Measurements from ENCODE around the gene THAP11. TPM values are rescaled to one million over a fixed set of nuclear protein-coding genes. Genes with fewer than 3 reads are reported as not detected.
A peak's percentile ranks its signal among the peaks of the same experiment; 100 is the strongest.
"Not testable (repeated sequence)": the region's sequence is repeated elsewhere in the genome, so short reads cannot be mapped to it uniquely, and the experiment has no call there.

The THAP11 gene
- total RNA-seq, 2 experiments from 2014 or later = 19.9 to 20.6 TPM

GRCh38 chr16:67855789-67856188 is 13.7 kb downstream of the THAP11 start:
- Mint-ChIP-seq H3K4me3 (no peak overlapping the region), H3K9me3 (no peaks in the 10 kb centered on the region), H3K4me1 (ENCODE audit: low read depth) (peaks cover 34% of the 10 kb centered on the region), H3K36me3 (ENCODE audit: low read depth) (peaks cover 3% of the 10 kb centered on the region), H3K27ac (peak overlapping the region; percentile 8), H3K27me3 (ENCODE audit: low read depth) (no peaks in the 10 kb centered on the region)
- intact Hi-C loops (cut with micrococcal nuclease) = no loop called here
- CTCF ChIA-PET = no interaction called here
- DNase-seq = no peak

GRCh38 chr16:67856927-67857546 is 14.9 kb downstream of the THAP11 start:
- H3K4me3 Mint-ChIP-seq = no peak overlapping the region
- H3K36me3 Mint-ChIP-seq (ENCODE audit: low read depth) = peaks cover 5% of the 10 kb centered on the region
- peaks cover 40% of the 10 kb centered on the region for H3K4me1 Mint-ChIP-seq (ENCODE audit: low read depth)
- intact Hi-C loops (cut with micrococcal nuclease) = no loop called here
- CTCF ChIA-PET = interaction anchor here (1.3 to 1.7 kb wide), 2 partner anchors 27 to 41 kb away, joined by 4 to 8 read pairs; no protein-coding TSS in a partner anchor
- no peaks in the 10 kb centered on the region for H3K27me3 Mint-ChIP-seq (ENCODE audit: low read depth)
- DNase-seq = no peak
- H3K27ac Mint-ChIP-seq = no peak overlapping the region
- no peaks in the 10 kb centered on the region for H3K9me3 Mint-ChIP-seq

DNA sequence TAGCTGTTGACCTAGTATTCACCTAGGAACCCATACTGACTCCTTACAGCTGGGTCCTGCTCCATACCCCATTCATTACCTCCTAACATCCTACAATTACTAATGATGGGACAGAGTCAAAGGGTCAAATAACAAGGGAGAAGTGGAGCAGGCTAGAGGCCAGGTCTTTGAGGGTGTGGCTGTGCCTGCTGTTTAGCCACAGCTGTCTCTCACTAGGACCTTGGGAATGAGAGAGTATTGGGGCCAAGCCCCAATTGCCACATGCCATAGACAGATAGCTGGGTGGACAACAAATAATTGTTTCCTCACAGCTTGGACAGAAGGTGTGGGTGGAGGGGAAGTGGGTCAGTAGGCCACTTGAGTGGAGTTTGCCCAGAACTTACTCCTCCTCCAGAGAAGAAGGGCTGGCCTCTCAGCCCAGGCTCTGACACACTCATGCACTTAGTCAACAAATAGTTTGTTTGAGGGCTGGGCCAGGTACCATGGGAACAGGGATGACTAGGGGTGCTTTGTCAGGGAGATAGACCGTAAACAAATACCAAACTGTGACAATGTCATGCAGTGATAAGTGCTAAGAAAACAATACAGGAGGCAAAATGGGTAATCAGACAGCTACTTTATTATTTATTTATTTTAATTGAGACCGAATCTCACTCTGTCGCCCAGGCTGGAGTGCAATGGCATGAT is 15.6 kb downstream of the THAP11 start:
- H3K4me3 Mint-ChIP-seq = no peak overlapping the region
- H3K27me3 Mint-ChIP-seq (ENCODE audit: low read depth) = no peaks in the 10 kb centered on the region
- no peak for DNase-seq
- intact Hi-C loops (cut with micrococcal nuclease) = no loop called here
- H3K9me3 Mint-ChIP-seq = no peaks in the 10 kb centered on the region
- peaks cover 5% of the 10 kb centered on the region for H3K36me3 Mint-ChIP-seq (ENCODE audit: low read depth)
- no peak overlapping the region for H3K27ac Mint-ChIP-seq
- CTCF ChIA-PET = interaction anchor here (1.3 to 1.7 kb wide), 2 partner anchors 26 to 42 kb away, joined by 4 to 8 read pairs; no protein-coding TSS in a partner anchor
- H3K4me1 Mint-ChIP-seq (ENCODE audit: low read depth) = peaks cover 39% of the 10 kb centered on the region

- Mint-ChIP-seq H3K4me1 (ENCODE audit: low read depth) (peaks cover 39% of the 10 kb centered on the region), H3K4me3 (no peak overlapping the region), H3K9me3 (no peaks in the 10 kb centered on the region), H3K27me3 (ENCODE audit: low read depth) (no peaks in the 10 kb centered on the region), H3K36me3 (ENCODE audit: low read depth) (peaks cover 5% of the 10 kb centered on the region), H3K27ac (no peak overlapping the region)
- intact Hi-C loops (cut with micrococcal nuclease) = no loop called here
- DNase-seq = no peak
- CTCF ChIA-PET = interaction anchor here (0.6 to 1.7 kb wide), 2 partner anchors 42 to 263 kb away, joined by 3 to 8 read pairs; no protein-coding TSS in a partner anchor
Measured at GRCh38 chr16:67858500-67858899, 16.4 kb downstream of the THAP11 start.

DNA sequence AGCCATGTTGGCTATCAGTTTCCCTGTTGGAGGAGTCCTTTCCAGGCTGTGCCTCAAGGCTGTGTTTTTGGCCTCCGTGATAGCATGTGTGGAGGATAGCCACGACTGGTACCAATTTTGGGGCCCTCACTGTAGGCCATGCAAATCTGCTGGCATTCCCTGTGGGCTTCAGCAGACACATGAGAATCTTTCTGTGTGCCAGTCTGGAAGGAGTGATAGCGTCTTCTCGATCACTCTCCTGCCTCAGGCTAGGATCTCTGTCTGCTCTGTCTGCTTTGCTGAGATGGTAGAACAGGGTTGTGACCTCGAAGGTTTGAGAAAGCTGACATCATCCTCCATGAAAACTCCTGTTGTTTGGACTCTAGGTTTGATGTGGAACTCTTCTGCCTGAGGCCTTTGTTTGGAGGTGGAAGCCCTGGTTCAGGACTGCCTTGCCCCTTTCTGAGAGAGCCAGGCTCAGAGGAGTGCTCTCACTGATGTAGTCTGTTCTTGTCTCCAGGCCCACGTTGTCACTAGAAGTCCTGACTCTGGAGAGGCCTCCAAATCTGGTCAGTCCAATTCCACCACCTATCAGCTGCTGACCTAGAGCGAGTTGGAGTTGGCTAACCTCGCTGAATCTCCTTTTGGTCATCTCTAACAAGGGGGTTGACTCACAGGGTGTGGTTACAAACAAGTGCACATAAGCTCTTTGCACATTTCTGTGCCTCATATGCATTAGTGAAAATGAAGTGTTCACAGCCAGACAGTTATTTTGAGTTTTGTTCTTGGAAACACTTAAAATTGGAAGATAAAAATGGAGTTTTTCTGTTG is 18.7 kb downstream of the THAP11 start:
- no peak for DNase-seq
- no peaks in the 10 kb centered on the region for H3K9me3 Mint-ChIP-seq
- H3K27me3 Mint-ChIP-seq (ENCODE audit: low read depth) = no peaks in the 10 kb centered on the region
- intact Hi-C loops (cut with micrococcal nuclease) = no loop called here
- H3K27ac Mint-ChIP-seq = no peak overlapping the region
- CTCF ChIA-PET = interaction anchor here (0.6 to 2.6 kb wide), 5 partner anchors 23 to 82 kb away, joined by 3 to 11 read pairs (median 4); partner anchors contain the start of gene NRN1L
- no peak overlapping the region for H3K4me3 Mint-ChIP-seq
- peaks cover 8% of the 10 kb centered on the region for H3K36me3 Mint-ChIP-seq (ENCODE audit: low read depth)
- H3K4me1 Mint-ChIP-seq (ENCODE audit: low read depth) = peaks cover 25% of the 10 kb centered on the region

DNA sequence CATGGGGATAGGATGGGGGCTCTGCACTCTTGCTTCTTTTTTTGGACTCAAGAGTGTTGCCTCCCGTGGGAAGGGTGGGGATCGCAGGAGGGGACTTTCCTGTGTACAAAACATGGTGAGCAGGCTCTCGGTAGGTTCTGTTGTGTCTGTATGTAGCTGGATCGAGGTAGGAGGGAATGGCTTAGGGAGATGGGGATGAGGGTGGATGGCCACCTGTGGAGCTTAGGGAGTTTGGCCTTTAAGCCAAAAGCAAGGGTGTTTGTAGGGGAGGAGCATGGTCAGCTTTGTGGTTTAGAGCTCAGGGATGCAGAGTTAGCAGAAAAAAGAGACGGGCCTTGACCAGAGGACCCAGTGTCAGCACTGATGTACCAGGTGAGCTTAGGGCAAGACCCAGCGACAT is 19.8 kb downstream of the THAP11 start:
- H3K27ac Mint-ChIP-seq = peak overlapping the region; percentile 53
- H3K4me3 Mint-ChIP-seq = no peak overlapping the region
- DNase-seq = no peak
- CTCF ChIA-PET = interaction anchor here (1.9 to 2.6 kb wide), 4 partner anchors 10 to 104 kb away, joined by 5 to 11 read pairs (median 8); partner anchors contain the start of gene NRN1L
- no peaks in the 10 kb centered on the region for H3K27me3 Mint-ChIP-seq (ENCODE audit: low read depth)
- H3K9me3 Mint-ChIP-seq = no peaks in the 10 kb centered on the region
- H3K36me3 Mint-ChIP-seq (ENCODE audit: low read depth) = peaks cover 11% of the 10 kb centered on the region
- H3K4me1 Mint-ChIP-seq (ENCODE audit: low read depth) = peaks cover 21% of the 10 kb centered on the region
- intact Hi-C loops (cut with micrococcal nuclease) = no loop called here

- Mint-ChIP-seq H3K9me3 (no peaks in the 10 kb centered on the region), H3K36me3 (ENCODE audit: low read depth) (peaks cover 13% of the 10 kb centered on the region), H3K4me3 (no peak overlapping the region), H3K27me3 (ENCODE audit: low read depth) (no peaks in the 10 kb centered on the region), H3K27ac (no peak overlapping the region), H3K4me1 (ENCODE audit: low read depth) (peaks cover 12% of the 10 kb centered on the region)
- intact Hi-C loops (cut with micrococcal nuclease) = no loop called here
- DNase-seq = no peak
- CTCF ChIA-PET = interaction anchor here (0.6 to 2.6 kb wide), 7 partner anchors 9 to 103 kb away, joined by 3 to 11 read pairs (median 5); partner anchors contain the start of gene NRN1L
Measured at GRCh38 chr16:67862623-67863583, 20.8 kb downstream of the THAP11 start.

DNA sequence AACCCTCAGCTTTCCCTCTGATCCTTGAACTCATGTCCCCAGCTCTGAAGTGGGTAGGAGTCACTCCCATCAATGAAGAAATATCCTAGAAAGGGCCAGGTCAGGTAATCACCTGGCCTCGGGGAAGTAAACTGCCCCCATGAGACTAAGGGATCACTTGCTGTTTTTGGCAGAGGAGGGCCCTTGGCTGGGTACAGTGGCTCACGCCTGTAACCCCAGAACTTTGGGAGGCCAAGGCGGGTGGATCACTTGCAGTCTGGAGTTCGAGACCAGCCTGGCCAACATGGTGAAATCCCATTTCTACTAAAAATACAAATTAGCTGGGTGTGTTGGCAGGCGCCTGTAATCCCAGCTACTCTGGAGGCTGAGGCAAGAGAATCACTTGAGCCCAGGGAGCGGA is 21.9 kb downstream of the THAP11 start:
- H3K9me3 Mint-ChIP-seq; H3K4me3 Mint-ChIP-seq; H3K4me1 Mint-ChIP-seq (ENCODE audit: low read depth); H3K27ac Mint-ChIP-seq; H3K27me3 Mint-ChIP-seq (ENCODE audit: low read depth); DNase-seq: not testable (repeated sequence)
- intact Hi-C loops (cut with micrococcal nuclease) = loop anchor here (2.0 kb wide), 1 partner anchor 17 kb away; the partner anchor contains the start of genes CENPT and NUTF2
- CTCF ChIA-PET = interaction anchor here (0.6 to 2.6 kb wide), 4 partner anchors 7 to 47 kb away, joined by 3 to 8 read pairs (median 4); no protein-coding TSS in a partner anchor
- peaks cover 14% of the 10 kb centered on the region for H3K36me3 Mint-ChIP-seq (ENCODE audit: low read depth)

GRCh38 chr16:67864594-67864993 is 22.5 kb downstream of the THAP11 start:
- H3K27ac Mint-ChIP-seq = no peak overlapping the region
- H3K9me3 Mint-ChIP-seq = no peaks in the 10 kb centered on the region
- peaks cover 14% of the 10 kb centered on the region for H3K36me3 Mint-ChIP-seq (ENCODE audit: low read depth)
- no peak overlapping the region for H3K4me3 Mint-ChIP-seq
- H3K27me3 Mint-ChIP-seq (ENCODE audit: low read depth) = no peaks in the 10 kb centered on the region
- intact Hi-C loops (cut with micrococcal nuclease) = loop anchor here (2.0 kb wide), 1 partner anchor 18 kb away; the partner anchor contains the start of genes CENPT and NUTF2
- DNase-seq = no peak
- CTCF ChIA-PET = interaction anchor here (0.6 to 1.4 kb wide), 4 partner anchors 15 to 373 kb away, joined by 3 to 6 read pairs (median 4); no protein-coding TSS in a partner anchor
- peaks cover 7% of the 10 kb centered on the region for H3K4me1 Mint-ChIP-seq (ENCODE audit: low read depth)

DNA sequence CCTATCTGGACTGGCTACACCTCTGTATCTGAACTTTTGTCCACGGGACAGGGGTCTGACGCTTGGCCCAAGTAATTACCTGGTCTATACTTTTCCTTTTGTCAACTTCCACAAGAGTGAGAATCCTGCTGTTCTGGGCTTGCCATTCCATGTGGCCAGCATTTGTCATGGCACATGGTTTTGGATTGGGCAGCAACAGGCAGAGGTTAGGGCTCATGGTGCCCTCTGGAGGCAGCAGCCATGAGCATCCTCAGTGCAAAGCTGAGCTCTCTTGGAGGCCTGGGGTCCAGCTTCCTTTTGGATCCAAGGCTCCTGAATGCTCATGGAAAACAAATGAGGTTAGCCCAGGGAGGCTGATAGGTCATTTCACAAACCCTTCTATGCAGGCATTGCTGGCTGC is 23.2 kb downstream of the THAP11 start:
- Mint-ChIP-seq H3K4me3 (no peak overlapping the region), H3K27me3 (ENCODE audit: low read depth) (no peaks in the 10 kb centered on the region), H3K9me3 (no peaks in the 10 kb centered on the region), H3K36me3 (ENCODE audit: low read depth) (peaks cover 14% of the 10 kb centered on the region), H3K27ac (no peak overlapping the region), H3K4me1 (ENCODE audit: low read depth) (peaks cover 7% of the 10 kb centered on the region)
- intact Hi-C loops (cut with micrococcal nuclease) = loop anchor here (1.0 to 2.0 kb wide), 2 partner anchors 19 to 49 kb away; partner anchors contain the start of genes CENPT and NUTF2
- DNase-seq = peak; percentile 39
- CTCF ChIA-PET = interaction anchor here (0.6 to 1.7 kb wide), 6 partner anchors 16 to 374 kb away, joined by 4 to 6 read pairs (median 5); no protein-coding TSS in a partner anchor

DNA sequence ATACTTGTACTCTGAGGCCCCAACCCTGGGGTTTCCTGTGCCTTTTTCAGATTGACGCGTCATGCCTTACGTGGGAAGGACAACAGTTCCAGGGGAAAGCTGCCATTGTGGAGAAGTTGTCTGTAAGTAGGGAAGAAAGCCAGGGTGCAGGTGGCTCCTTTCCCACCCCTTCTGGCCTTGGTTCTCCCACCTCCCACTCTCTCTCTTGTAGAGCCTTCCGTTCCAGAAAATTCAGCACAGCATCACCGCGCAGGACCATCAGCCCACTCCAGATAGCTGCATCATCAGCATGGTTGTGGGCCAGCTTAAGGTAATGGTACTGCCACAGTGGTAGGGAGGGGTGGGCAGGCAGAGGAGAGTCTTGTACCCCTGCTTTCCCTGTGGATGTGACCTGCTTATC is 26.2 kb downstream of the THAP11 start:
- peaks cover 13% of the 10 kb centered on the region for H3K36me3 Mint-ChIP-seq (ENCODE audit: low read depth)
- H3K27ac Mint-ChIP-seq = no peak overlapping the region
- no peak for DNase-seq
- H3K27me3 Mint-ChIP-seq (ENCODE audit: low read depth) = no peaks in the 10 kb centered on the region
- CTCF ChIA-PET = interaction anchor here (0.9 to 2.6 kb wide), 2 partner anchors 15 to 51 kb away, joined by 3 to 6 read pairs; no protein-coding TSS in a partner anchor
- intact Hi-C loops (cut with micrococcal nuclease) = no loop called here
- peaks cover 4% of the 10 kb centered on the region for H3K4me1 Mint-ChIP-seq (ENCODE audit: low read depth)
- H3K9me3 Mint-ChIP-seq = no peaks in the 10 kb centered on the region
- no peak overlapping the region for H3K4me3 Mint-ChIP-seq

Measured in activated naive CD4-positive, alpha-beta T cell treated with anti-CD3 and anti-CD28 coated beads for 36 hours (primary cell).